GM12801 (cell line): Measurements from ENCODE around the gene COL4A6.

Experiments used
- CTCF ChIP-seq: IDR thresholded peaks from one replicate; pipeline ENCODE4 v1.5.1; 2011; ENCODE audit warnings: control low read depth; ENCODE audit not compliant: insufficient read length; ENCODE audit errors: extremely low read depth

COL4A6 gene

GRCh38 chrX:108221301-108221864 lies 216.8 kb downstream of the COL4A6 start:
- no peak for TF ChIP-seq CTCF

DNA sequence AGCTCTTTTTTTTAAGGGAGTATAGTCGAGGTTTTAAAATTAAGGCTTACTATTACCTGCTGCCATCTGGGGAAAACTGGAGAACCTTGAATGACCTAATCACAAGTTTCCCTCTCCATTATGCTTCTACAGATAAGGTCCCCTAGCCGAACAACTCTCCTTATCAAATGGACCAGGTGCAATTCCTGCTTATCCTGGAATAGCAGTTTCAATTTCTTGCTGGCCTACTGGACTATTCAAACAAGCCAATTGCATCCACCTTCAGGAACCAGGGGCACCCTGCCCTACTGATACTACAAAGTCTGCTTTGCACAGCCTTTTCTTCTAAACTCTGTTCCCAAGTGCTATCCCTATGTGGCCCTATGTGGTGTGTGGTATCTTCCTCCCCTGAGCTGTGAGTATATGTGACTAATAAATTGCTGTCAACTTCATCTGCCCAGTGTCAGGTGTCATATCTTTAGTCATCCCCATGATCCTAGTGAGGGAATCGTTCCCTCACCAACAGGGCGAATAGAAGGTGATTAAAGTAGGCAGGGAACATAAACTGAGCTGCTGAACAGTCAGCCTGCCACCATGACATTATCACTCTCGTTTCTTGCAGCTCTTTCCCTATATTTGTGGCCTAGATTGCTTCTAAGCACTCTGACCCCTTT lies 218.1 kb downstream of the COL4A6 start:
- no peak for TF ChIP-seq CTCF

GRCh38 chrX:108217876-108218275 lies 220.3 kb downstream of the COL4A6 start:
- no peak for TF ChIP-seq CTCF

DNA sequence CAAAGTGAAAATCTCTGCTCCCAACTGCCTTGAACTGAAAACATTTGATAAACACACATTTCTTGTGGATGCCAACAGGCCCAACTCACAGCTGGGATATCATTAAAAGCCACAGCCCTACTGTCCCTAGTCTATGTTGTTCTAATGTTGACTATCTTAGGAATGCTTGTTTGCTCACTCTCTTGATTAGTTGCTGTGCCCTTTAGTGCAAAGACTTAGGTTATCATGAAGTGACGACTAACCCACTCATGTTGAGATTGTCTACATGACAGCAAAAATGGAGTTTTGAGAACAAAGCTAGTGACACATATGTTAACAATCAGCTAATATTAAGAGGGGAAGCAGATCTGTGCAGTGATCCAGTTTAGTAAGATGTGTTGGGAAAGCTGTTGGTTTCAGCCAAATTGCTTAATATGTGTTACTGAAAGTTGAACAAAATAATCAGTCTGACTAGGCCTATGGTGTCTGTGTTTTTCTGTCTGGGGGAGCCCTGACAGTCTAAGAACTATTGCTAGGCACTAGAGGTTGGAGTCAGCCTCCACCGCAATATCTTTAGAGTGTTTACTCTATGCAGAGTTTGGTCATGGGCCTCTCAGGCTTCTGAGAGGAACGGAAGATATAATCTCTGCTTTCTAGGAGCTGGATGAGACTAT lies 221.2 kb downstream of the COL4A6 start:
- no peak for TF ChIP-seq CTCF

GRCh38 chrX:108216405-108216804 lies 221.8 kb downstream of the COL4A6 start:
- no peak for TF ChIP-seq CTCF

DNA sequence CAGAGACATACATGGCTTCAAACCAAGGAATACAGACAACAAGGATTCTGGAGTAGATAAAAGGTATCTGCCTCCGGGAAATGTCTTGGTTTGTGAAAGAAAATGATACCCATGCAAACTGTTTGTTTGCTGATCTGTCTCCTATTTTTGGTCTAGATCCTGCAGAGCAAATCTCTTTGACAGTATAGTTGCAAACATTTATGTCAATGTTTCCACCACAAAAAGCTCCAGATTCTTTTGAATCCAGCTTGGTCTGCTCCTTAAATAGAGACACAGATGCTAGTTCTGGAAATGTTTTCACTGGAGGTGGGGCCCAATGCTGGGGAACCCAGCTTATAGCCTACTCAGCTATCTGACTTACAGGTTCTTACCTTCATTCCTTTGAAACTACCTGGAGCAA lies 226.9 kb downstream of the COL4A6 start:
- no peak for TF ChIP-seq CTCF

DNA sequence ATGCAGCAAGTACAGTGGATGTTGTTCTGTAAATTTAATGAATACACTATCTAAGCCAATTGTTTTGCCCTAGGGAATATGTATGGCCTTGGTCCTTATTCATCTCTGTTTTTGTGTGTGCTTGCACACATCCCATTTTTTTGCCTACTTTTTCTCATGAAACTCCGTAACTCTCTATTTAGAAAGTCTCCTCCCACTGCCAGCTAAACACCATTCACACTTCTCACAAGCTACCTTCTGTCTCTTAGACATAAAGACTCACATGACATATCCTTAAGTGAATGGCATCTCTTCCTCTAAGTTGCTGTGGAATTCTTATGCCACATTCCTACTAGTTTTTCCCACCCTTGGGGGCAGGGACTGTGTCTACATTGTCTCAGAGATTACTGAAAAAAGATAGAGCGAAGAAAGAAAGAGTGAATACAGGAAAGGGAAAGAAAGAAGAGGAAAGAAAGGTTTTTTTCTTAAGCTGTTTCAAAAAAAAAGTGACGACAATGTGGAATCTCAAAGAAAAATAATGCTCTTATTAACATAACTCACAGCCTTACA lies 229.1 kb downstream of the COL4A6 start:
- no peak for TF ChIP-seq CTCF
